WTC11 (cell line): ENCODE measurements around the gene RETREG2.

Source experiments
- CTCF ChIP-seq: fragments of 200-600 bp; IDR thresholded peaks from 2 replicates; pipeline ENCODE4 v1.8.0; 2022; ENCODE audit warnings: antibody characterized with exemption
- FOXJ3 ChIP-seq: sonication (generic); formaldehyde crosslinking; IDR thresholded peaks from 2 replicates; pipeline ENCODE4 v1.9.0; 2021; ENCODE audit warnings: missing genetic modification reagents, mild to moderate bottlenecking, borderline replicate concordance
- TF ChIP-seq, protein P1 (sequence below): sonication (generic); formaldehyde crosslinking; IDR thresholded peaks from 2 replicates; pipeline ENCODE4 v1.8.0; 2023; ENCODE audit warnings: missing genetic modification reagents
- TF ChIP-seq, protein P2 (sequence below): sonication (generic); formaldehyde crosslinking; IDR thresholded peaks from 2 replicates; pipeline ENCODE4 v1.8.0; 2022; ENCODE audit warnings: mild to moderate bottlenecking, missing genetic modification reagents

DNA sequence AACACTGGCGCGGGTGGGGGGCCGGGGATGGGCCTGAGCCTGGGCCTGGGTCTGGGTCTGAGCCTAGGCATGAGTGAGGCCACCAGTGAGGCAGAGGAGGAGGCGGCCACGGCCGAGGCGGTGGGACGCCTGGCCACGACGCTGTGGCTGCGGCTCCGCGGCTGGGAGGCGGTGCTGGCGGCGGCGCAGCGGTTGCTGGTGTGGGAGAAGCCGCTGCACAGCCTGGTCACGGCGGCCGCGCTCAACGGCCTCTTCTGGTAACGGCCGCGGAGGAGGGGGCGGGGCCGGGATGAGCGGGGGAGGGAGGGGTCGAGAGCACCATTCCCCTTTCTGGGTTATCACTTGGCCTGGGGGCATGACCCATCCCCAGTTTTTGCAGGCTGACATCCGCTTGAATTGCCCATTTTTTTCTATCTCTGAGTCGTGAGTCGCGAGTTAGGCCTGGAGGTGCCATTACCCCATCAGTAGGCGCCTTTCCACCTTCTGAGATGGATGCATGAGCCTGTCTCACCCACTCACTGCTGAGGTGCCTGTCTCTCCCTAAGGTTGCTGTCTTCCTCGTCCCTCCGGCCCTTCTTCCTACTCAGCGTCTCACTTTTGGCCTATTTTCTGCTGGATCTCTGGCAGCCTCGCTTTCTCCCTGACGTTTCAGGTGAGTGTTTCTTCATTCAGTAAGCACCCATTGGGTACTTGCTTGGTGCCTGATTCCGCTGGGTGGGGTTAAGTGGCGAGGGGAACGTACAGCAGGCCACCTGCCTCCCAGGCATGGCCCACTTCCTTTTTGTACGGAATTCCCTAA is 501 bp downstream of the RETREG2 start:
- TF ChIP-seq FOXJ3 (CRISPR knock-in tag) (no peak), CTCF (no peak)
- TF ChIP-seq, protein P1, sequence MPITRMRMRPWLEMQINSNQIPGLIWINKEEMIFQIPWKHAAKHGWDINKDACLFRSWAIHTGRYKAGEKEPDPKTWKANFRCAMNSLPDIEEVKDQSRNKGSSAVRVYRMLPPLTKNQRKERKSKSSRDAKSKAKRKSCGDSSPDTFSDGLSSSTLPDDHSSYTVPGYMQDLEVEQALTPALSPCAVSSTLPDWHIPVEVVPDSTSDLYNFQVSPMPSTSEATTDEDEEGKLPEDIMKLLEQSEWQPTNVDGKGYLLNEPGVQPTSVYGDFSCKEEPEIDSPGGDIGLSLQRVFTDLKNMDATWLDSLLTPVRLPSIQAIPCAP, result no peak
- TF ChIP-seq, protein P2, sequence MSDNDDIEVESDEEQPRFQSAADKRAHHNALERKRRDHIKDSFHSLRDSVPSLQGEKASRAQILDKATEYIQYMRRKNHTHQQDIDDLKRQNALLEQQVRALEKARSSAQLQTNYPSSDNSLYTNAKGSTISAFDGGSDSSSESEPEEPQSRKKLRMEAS (CRISPR knock-in tag), result no peak
